Colonic mucosa (tissue), 4 donors: ENCODE measurements around the gene COX14. TPM values are rescaled to one million over a fixed set of nuclear protein-coding genes. Genes with fewer than 3 reads are reported as not detected.

Experiments used
- DNase-seq: peaks from one replicate; pipeline ENCODE4 v3.0.0-alpha.2; 2020
- H3K27ac ChIP-seq: fragments of 200-600 bp; one replicate; pipeline ENCODE4 v1.8.0; 2021
- H3K27me3 ChIP-seq: fragments of 200-600 bp; one replicate; pipeline ENCODE4 v1.8.0; 2021
- H3K36me3 ChIP-seq: fragments of 200-600 bp; one replicate; pipeline ENCODE4 v1.8.0; 2021
- H3K4me1 ChIP-seq: fragments of 200-600 bp; one replicate; pipeline ENCODE4 v1.8.0; 2021; ENCODE audit warnings: mild to moderate bottlenecking
- H3K4me3 ChIP-seq: fragments of 200-600 bp; one replicate; pipeline ENCODE4 v1.8.0; 2021
- H3K9ac ChIP-seq, 2 donors: one replicate each; pipeline ENCODE4 v1.7.0; 2013; ENCODE audit warnings: control low read depth in 2 of 2, low read depth in 2 of 2, low read length in 2 of 2
- H3K9me3 ChIP-seq: fragments of 200-600 bp; one replicate; pipeline ENCODE4 v1.8.0; 2021
- CTCF ChIP-seq: fragments of 200-600 bp; IDR thresholded peaks from one replicate; pipeline ENCODE4 v1.8.0; 2022; ENCODE audit warnings: antibody characterized with exemption, mild to moderate bottlenecking
- intact Hi-C: fragments of 100-400 bp; cut with DNase I; formaldehyde crosslinking; loops from one replicate; pipeline ENCODE4 v1.14.1; 2022
- total RNA-seq, 2 donors: library from RNA; stranded (reverse); fragmentation: NEBNext Ultra II Directional in 1 of 2; extraction: Animal tissue kit (Norgen Biotek cat#: 25700) in 1 of 2; gene quantifications; one replicate each; pipeline ENCODE4 v1.2.1, GENCODE V29; 2021
- donor health status: healthy.
- donor health status: DM: no; HTN: no; CAD: no.
- donor health status: DM: no; HTN: no; CAD: no.

Gene COX14
- total RNA-seq, 2 donors from 2014 or later, result 74.4 to 86.8 TPM

- H3K4me3 ChIP-seq, result no peak overlapping the region
- no peak for DNase-seq
- no peak overlapping the region for H3K9ac ChIP-seq
- intact Hi-C loops, result loop anchor here (5.0 to 10.0 kb wide), 2 partner anchors 97 to 205 kb away; partner anchors contain the start of gene AQP6
- H3K36me3 ChIP-seq, result no peaks in the 10 kb centered on the region
- no peaks in the 10 kb centered on the region for H3K27me3 ChIP-seq
- no peak overlapping the region for H3K27ac ChIP-seq
- no peaks in the 10 kb centered on the region for H3K4me1 ChIP-seq
- H3K9me3 ChIP-seq, result no peaks in the 10 kb centered on the region
- no peak for TF ChIP-seq CTCF
These were observed 42.5 kb upstream of the COX14 start for GRCh38 chr12:50069539-50069938.

GRCh38 chr12:50070314-50071060, 41.5 kb upstream of the COX14 start:
- intact Hi-C loops, result loop anchor here (5.0 kb wide), 1 partner anchor 33 kb away; no protein-coding TSS in a partner anchor
- TF ChIP-seq CTCF, result peak; percentile 81

GRCh38 chr12:50072198-50072907, 39.7 kb upstream of the COX14 start:
- Histone ChIP-seq H3K9ac (no peak overlapping the region), H3K36me3 (no peaks in the 10 kb centered on the region), H3K27me3 (no peaks in the 10 kb centered on the region), H3K27ac (no peak overlapping the region), H3K4me1 (no peaks in the 10 kb centered on the region), H3K4me3 (no peak overlapping the region), H3K9me3 (no peaks in the 10 kb centered on the region)
- intact Hi-C loops, result loop anchor here (5.0 kb wide), 1 partner anchor 35 kb away; no protein-coding TSS in a partner anchor
- DNase-seq, result no peak
- no peak for TF ChIP-seq CTCF

More at GRCh38 chr12:50070314-50071060, 41.5 kb upstream of the COX14 start:
- no peaks in the 10 kb centered on the region for H3K27me3 ChIP-seq
- H3K27ac ChIP-seq, result no peak overlapping the region
- no peaks in the 10 kb centered on the region for H3K9me3 ChIP-seq
- H3K4me1 ChIP-seq, result no peaks in the 10 kb centered on the region
- H3K9ac ChIP-seq, result no peak overlapping the region
- DNase-seq, result peak; percentile 89
- no peaks in the 10 kb centered on the region for H3K36me3 ChIP-seq
- H3K4me3 ChIP-seq, result no peak overlapping the region

- Histone ChIP-seq H3K4me3 (no peak overlapping the region), H3K9me3 (no peaks in the 10 kb centered on the region), H3K4me1 (no peaks in the 10 kb centered on the region), H3K9ac (no peak overlapping the region), H3K27ac (no peak overlapping the region), H3K27me3 (no peaks in the 10 kb centered on the region), H3K36me3 (no peaks in the 10 kb centered on the region)
- TF ChIP-seq CTCF, result no peak
- intact Hi-C loops, result loop anchor here (5.0 kb wide), 1 partner anchor 36 kb away; no protein-coding TSS in a partner anchor
- DNase-seq, result no peak
These were observed 38.8 kb upstream of the COX14 start for GRCh38 chr12:50073206-50073605.

GRCh38 chr12:50073712-50074111, 38.3 kb upstream of the COX14 start:
- DNase-seq, result no peak
- Histone ChIP-seq H3K9me3 (no peaks in the 10 kb centered on the region), H3K36me3 (no peaks in the 10 kb centered on the region), H3K27me3 (no peaks in the 10 kb centered on the region), H3K9ac (no peak overlapping the region), H3K27ac (no peak overlapping the region), H3K4me1 (no peaks in the 10 kb centered on the region), H3K4me3 (no peak overlapping the region)
- no peak for TF ChIP-seq CTCF
- intact Hi-C loops, result loop anchor here (5.0 kb wide), 1 partner anchor 36 kb away; no protein-coding TSS in a partner anchor
